GM12892 (cell line): ENCODE data around the gene DOCK9.

ENCODE experiments used
- POLR2A ChIP-seq: IDR thresholded peaks from 2 replicates; pipeline ENCODE4 v1.6.1; 2011; ENCODE audit warnings: low read depth, low read length, control low read depth
- POLR2AphosphoS5 ChIP-seq: IDR thresholded peaks from 2 replicates; pipeline ENCODE4 v1.6.1; 2011; ENCODE audit warnings: low read depth, low read length, control low read depth

DNA sequence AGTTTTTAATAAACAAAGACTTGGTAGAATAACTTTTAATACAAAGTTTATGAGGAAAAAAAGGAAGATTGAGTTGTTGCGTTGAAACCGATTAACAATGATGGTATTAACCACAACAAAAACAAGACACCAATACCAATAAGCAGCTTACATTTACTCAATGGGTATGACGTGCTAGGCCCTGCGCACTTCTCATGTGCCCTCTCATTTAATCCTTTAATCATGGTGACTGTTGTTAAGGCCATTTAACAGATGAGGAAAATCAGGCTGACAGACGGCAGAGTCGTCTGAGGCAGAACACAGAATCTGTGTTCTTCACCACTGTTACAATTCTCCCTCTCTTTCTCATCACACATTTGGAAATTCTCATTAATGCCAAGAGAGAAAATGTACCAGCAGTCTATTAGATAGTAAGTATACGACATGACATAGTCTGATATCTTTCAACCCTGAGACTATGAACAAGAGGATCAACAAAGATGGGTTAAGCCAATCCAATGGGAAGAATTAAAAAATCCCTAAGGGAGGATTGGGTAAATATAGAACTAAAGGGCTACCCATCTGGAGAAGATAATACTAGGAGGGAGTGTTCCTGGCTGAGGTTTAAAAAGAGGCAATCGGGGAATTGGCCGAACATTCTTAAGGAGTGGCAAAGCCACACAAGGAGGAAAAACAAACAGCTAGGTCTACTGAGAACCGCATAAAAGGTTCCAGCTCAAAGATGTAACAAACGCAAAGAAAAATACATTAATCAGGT is 54.0 kb downstream of the DOCK9 start:
- TF ChIP-seq POLR2A (no peak), POLR2AphosphoS5 (no peak)
